Nephron progenitor cell (in vitro differentiated cells): ENCODE results near the gene ROS1.
"Not testable (repeated sequence)": the region's sequence is repeated elsewhere in the genome, so short reads cannot be mapped to it uniquely, and the experiment has no call there.

Experiments used
- DNase-seq: peaks from one replicate; pipeline ENCODE4 v3.0.0; 2021
- H3K27ac Mint-ChIP-seq: 2 replicates; pipeline ENCODE4 v1.8.0; 2021; ENCODE audit warnings: mild to moderate bottlenecking, moderate library complexity, mixed read lengths
- H3K27me3 Mint-ChIP-seq: 2 replicates; pipeline ENCODE4 v1.8.0; 2021; ENCODE audit warnings: mild to moderate bottlenecking, low read depth, mixed read lengths; ENCODE audit not compliant: poor library complexity
- H3K36me3 Mint-ChIP-seq: 2 replicates; pipeline ENCODE4 v1.8.0; 2021; ENCODE audit warnings: low read depth, mixed read lengths
- H3K4me1 Mint-ChIP-seq: 2 replicates; pipeline ENCODE4 v1.8.0; 2021; ENCODE audit warnings: mixed read lengths
- H3K4me3 Mint-ChIP-seq: 2 replicates; pipeline ENCODE4 v1.8.0; 2021; ENCODE audit warnings: mild to moderate bottlenecking, moderate library complexity, mixed read lengths
- H3K9me3 Mint-ChIP-seq: 2 replicates; pipeline ENCODE4 v1.8.0; 2021; ENCODE audit warnings: mild to moderate bottlenecking, moderate library complexity, mixed read lengths
- TF ChIP-seq, protein P1 (sequence below): fragments of 200-600 bp; sonication (generic); IDR thresholded peaks from 2 replicates; pipeline ENCODE4 v1.5.0; 2021; ENCODE audit warnings: antibody characterized with exemption

The ROS1 gene

DNA sequence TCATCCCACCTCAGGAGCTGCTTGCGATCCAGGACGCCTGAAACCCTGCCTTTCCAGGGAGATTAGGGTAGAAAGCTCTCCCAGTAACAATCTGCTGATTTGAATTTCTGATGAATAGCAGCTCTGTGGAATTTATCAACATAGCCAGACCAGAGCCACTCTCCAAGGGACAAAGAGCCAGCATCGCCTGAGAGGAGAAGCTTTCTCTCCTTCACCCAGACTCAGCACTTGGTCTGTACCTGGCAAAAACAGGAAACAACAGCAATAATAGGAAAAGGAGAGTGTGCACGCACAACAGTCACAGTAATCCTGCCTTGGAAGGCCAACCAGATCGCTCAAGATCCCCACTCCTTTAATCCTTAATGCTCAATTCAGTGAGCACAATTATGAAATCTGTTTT lies 22.3 kb upstream of the ROS1 start:
- H3K36me3 Mint-ChIP-seq: no peaks in the 10 kb centered on the region
- H3K27me3 Mint-ChIP-seq: peaks cover 13% of the 10 kb centered on the region
- H3K27ac Mint-ChIP-seq: peak overlapping the region; percentile 36
- no peak overlapping the region for H3K4me3 Mint-ChIP-seq
- no peak for DNase-seq
- H3K9me3 Mint-ChIP-seq: no peaks in the 10 kb centered on the region
- no peaks in the 10 kb centered on the region for H3K4me1 Mint-ChIP-seq
- TF ChIP-seq, protein P1, sequence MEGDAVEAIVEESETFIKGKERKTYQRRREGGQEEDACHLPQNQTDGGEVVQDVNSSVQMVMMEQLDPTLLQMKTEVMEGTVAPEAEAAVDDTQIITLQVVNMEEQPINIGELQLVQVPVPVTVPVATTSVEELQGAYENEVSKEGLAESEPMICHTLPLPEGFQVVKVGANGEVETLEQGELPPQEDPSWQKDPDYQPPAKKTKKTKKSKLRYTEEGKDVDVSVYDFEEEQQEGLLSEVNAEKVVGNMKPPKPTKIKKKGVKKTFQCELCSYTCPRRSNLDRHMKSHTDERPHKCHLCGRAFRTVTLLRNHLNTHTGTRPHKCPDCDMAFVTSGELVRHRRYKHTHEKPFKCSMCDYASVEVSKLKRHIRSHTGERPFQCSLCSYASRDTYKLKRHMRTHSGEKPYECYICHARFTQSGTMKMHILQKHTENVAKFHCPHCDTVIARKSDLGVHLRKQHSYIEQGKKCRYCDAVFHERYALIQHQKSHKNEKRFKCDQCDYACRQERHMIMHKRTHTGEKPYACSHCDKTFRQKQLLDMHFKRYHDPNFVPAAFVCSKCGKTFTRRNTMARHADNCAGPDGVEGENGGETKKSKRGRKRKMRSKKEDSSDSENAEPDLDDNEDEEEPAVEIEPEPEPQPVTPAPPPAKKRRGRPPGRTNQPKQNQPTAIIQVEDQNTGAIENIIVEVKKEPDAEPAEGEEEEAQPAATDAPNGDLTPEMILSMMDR: no peak

DNA sequence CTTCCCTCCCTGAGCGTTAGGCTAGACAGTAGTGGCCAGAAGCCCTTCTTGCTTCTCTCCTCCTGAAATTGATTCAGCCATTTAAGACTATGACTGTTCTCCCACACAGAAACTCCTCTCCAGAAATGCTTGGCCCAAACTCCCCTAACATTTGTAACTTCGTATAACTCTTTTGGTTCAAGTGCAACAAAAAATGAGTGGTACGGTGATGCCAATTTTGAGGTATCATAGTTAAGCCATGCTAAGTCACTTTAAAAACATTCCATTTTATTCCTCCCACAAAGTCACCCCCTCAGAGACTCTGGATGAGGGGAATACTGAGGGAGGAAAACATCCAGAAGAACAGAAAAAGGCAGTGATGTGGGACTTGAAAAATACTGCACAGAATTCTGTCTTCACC lies 21.1 kb upstream of the ROS1 start:
- H3K4me3 Mint-ChIP-seq: no peak overlapping the region
- H3K27ac Mint-ChIP-seq: no peak overlapping the region
- peaks cover 13% of the 10 kb centered on the region for H3K27me3 Mint-ChIP-seq

DNA sequence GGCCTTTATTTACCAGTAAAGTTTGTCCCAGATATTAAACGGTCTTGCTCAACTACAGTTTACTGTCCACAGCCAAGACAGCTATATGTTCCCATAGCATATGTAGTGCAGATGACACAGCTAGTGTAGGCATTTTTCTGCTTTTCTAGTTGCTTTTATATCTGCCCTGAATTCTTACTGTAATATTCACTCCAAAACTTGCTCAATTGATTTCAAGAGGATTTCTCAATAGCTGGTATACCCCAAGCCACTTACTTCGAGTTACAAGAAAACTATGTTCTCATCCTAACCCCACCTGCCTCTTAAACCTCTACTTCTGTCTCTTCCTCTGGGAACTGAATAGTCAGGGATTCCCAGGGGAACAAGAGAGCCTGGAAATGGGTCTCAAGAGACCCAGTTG lies 18.9 kb upstream of the ROS1 start:
- Mint-ChIP-seq H3K4me1 (no peaks in the 10 kb centered on the region), H3K36me3 (no peaks in the 10 kb centered on the region), H3K9me3 (peaks cover 3% of the 10 kb centered on the region), H3K27me3 (peaks cover 13% of the 10 kb centered on the region), H3K27ac (no peak overlapping the region), H3K4me3 (no peak overlapping the region)
- no peak for DNase-seq
- TF ChIP-seq, protein P1: no peak

More for the DNA sequence above, 21.1 kb upstream of the ROS1 start:
- DNase-seq: no peak
- H3K4me1 Mint-ChIP-seq: no peaks in the 10 kb centered on the region
- TF ChIP-seq, protein P1: no peak
- H3K36me3 Mint-ChIP-seq: no peaks in the 10 kb centered on the region
- no peaks in the 10 kb centered on the region for H3K9me3 Mint-ChIP-seq

DNA sequence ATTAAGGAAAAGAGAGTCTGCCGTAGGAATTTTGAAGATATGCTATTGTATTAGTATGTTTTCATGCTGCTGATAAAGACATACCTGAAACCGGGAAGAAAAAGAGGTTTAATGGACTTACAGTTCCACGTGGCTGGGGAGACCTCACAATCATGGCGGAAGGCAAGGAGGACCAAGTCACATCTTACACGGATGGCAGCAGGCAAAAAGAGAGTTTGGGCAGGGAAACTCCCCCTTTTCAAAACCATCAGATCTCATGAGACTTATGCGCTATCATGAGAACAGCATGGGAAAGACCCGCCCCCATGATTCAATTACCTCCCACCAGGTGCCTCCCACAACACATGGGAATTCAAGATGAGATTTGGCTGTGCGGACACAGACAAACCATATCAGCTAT lies 16.6 kb upstream of the ROS1 start:
- H3K27me3 Mint-ChIP-seq, H3K4me1 Mint-ChIP-seq, H3K36me3 Mint-ChIP-seq, DNase-seq, H3K4me3 Mint-ChIP-seq, H3K9me3 Mint-ChIP-seq, H3K27ac Mint-ChIP-seq: not testable (repeated sequence)

DNA sequence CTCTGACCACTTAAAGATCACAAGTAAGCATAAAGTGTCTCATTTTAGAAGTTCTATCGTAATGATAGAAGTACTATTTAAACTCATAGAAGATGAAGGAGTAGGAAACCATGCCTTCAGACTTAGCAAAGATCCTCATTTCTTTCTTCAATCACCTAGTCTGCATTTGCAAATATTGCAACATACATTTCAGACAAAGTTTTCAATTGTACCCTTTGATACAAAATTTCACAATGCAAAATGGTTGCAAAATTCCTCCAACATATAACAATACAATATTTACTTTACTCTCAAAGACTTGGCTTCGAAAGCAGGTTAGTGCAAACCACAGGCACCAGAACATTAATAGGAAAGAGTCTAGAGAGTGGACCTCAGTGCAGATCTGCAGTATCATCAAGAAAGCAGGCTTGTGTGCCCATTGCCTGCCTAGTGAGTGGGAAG lies 16.1 kb upstream of the ROS1 start:
- Mint-ChIP-seq H3K27ac (no peak overlapping the region), H3K4me1 (no peaks in the 10 kb centered on the region), H3K27me3 (peaks cover 7% of the 10 kb centered on the region), H3K9me3 (peaks cover 5% of the 10 kb centered on the region), H3K36me3 (no peaks in the 10 kb centered on the region), H3K4me3 (no peak overlapping the region)
- no peak for DNase-seq
- TF ChIP-seq, protein P1: no peak

DNA sequence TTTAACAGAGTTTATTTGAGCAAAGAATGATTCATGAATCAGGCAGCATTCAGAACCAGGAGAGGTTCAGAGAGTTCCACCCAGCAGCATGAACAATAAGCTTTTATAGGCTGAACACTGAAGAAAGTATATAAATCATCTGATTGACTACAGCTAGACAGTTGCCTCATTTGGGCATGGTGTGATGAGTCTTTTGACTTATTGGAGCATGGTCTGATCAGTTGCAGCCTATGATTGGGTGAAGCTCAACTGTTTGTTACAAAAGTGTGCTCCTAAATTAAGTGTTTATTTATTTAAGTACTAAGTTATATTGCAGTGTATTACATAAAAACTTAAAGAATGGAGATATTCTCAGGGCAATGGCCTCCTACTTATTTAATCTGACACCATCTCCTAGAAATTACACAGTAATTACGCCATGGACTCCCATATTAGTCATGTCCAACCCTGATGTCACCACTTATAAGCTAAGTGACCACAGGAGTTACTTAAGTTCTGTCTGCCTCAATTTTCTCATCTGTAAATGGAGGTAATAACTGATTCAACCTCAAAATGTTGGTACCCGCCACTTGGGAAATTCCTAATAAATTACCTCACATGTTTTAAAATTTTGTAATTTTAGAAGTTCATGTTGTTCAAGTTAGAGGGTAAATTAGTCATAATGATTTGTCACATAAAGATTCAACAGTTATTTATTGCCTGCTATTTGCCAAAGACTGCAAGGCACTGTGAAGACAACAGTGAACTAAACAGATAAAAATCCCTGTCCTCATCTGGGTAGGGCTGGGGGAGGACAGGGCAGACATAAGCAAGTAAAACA lies 15.2 kb upstream of the ROS1 start:
- no peaks in the 10 kb centered on the region for H3K4me1 Mint-ChIP-seq
- H3K36me3 Mint-ChIP-seq: no peaks in the 10 kb centered on the region
- peaks cover 3% of the 10 kb centered on the region for H3K27me3 Mint-ChIP-seq
- TF ChIP-seq, protein P1: no peak
- no peak for DNase-seq
- peak overlapping the region; percentile 86 for H3K27ac Mint-ChIP-seq
- H3K4me3 Mint-ChIP-seq: no peak overlapping the region
- peaks cover 5% of the 10 kb centered on the region for H3K9me3 Mint-ChIP-seq
